GM18861 (cell line): Measurements from ENCODE around the gene TEX35.

Experiments used
- ATAC-seq: cut with Tn5 transposase; IDR thresholded peaks from one replicate; pipeline ENCODE4 v1.9.1; 2021; ENCODE audit not compliant: unreplicated experiment

Gene TEX35

DNA sequence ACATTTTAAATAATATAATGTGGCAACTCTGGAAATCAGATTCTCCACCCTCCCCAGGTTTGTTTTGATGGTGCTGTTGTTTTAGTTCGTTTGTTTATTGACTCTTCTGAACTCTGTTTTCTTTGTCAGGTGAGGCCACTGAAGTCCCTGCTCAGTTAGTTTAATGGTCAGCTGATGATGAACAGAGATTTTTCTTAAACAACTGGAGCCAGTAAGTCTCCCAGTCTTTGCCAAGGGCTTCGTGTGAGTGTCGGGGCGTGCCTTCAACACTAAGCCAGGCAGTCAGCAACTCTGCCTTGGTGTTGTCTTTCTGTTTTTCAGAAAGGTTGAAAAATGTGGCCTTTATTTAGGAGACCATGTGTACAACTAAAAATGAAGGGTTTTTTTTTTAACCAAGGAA, 58.9 kb downstream of the TEX35 start:
- no peak for ATAC-seq
